Ishikawa (cell line): ENCODE measurements around the gene HDGFL2.

Experiments
- CEBPB ChIP-seq: IDR thresholded peaks from 2 replicates; pipeline ENCODE4 v1.6.1; 2012
- CREB1 ChIP-seq: IDR thresholded peaks from 2 replicates; pipeline ENCODE4 v1.6.1; 2012; ENCODE audit warnings: low read depth
- EGR1 ChIP-seq: IDR thresholded peaks from 2 replicates; pipeline ENCODE4 v1.6.1; 2012
- EP300 ChIP-seq: IDR thresholded peaks from 2 replicates; pipeline ENCODE4 v1.6.1; 2012; ENCODE audit warnings: borderline replicate concordance
- FOXM1 ChIP-seq: IDR thresholded peaks from 2 replicates; pipeline ENCODE4 v1.6.1; 2012; ENCODE audit warnings: low read depth, borderline replicate concordance
- NFIC ChIP-seq: IDR thresholded peaks from 2 replicates; pipeline ENCODE4 v1.6.1; 2012
- RAD21 ChIP-seq: IDR thresholded peaks from 2 replicates; pipeline ENCODE4 v1.6.1; 2012; ENCODE audit warnings: low read depth
- TAF1 ChIP-seq: IDR thresholded peaks from 2 replicates; pipeline ENCODE4 v1.6.1; 2012; ENCODE audit warnings: low read depth, mild to moderate bottlenecking
- TCF12 ChIP-seq: IDR thresholded peaks from 2 replicates; pipeline ENCODE4 v1.6.1; 2012; ENCODE audit warnings: low read depth
- TEAD4 ChIP-seq: IDR thresholded peaks from 2 replicates; pipeline ENCODE4 v1.6.1; 2012
- YY1 ChIP-seq: IDR thresholded peaks from 2 replicates; pipeline ENCODE4 v1.6.1; 2012; ENCODE audit warnings: low read depth
- ZBTB7A ChIP-seq: IDR thresholded peaks from 2 replicates; pipeline ENCODE4 v1.6.1; 2012; ENCODE audit warnings: low read depth
- TF ChIP-seq, protein P1 (sequence below): IDR thresholded peaks from 2 replicates; pipeline ENCODE4 v1.6.1; 2012
- TF ChIP-seq, protein P2 (sequence below): IDR thresholded peaks from 2 replicates; pipeline ENCODE4 v1.6.1; 2012; ENCODE audit warnings: low read depth, mild to moderate bottlenecking
- TF ChIP-seq, protein P3 (sequence below): IDR thresholded peaks from 2 replicates; pipeline ENCODE4 v1.6.1; 2012

HDGFL2 gene

DNA sequence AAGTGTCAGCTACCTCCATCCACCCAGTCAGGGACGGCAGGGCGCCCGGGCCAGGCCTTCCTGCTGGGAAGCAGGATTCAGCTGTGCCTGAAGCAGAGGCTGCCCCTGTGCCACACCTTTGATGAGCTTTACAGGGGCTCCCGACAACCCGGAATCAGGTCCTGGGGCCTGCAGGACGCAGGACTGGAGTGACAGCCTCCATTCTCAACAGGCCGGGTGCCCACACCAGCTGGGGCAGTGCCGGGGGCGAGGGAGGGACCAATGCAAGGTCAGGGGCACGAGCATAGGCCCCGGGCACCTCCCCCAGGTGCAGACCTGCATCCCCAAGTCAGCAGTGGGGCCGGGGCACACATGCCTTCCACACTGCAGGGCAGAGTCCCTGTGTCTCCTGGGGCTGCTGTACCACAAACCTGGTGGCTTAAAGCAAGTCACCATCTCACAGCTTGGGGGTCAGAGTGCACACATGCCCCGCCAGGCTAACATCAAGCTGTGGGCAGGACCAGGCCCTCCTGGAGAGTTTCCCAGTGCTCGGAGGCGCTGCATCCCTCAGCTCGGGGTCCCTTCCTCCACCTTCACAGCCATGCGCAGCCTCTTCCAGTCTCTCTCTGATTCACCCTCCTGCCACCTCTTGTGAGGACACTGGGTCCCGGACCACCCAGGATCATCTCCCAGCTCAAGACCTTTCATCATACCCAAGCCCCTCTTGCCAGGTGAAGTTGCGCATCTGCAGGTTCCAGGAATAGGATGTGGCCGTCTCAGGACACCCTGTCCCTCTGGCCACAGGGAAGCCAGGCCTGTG lies 27.9 kb upstream of the HDGFL2 start:
- no peak for TF ChIP-seq YY1
- TF ChIP-seq CEBPB, result no peak
- no peak for TF ChIP-seq ZBTB7A
- TF ChIP-seq RAD21, result no peak
- TF ChIP-seq, protein P1, sequence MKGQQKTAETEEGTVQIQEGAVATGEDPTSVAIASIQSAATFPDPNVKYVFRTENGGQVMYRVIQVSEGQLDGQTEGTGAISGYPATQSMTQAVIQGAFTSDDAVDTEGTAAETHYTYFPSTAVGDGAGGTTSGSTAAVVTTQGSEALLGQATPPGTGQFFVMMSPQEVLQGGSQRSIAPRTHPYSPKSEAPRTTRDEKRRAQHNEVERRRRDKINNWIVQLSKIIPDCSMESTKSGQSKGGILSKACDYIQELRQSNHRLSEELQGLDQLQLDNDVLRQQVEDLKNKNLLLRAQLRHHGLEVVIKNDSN, result no peak
- TF ChIP-seq NFIC, result no peak
- no peak for TF ChIP-seq TEAD4
- no peak for TF ChIP-seq FOXM1
- no peak for TF ChIP-seq EGR1
- TF ChIP-seq TAF1, result no peak
- TF ChIP-seq CREB1, result no peak
- TF ChIP-seq EP300, result no peak
- no peak for TF ChIP-seq TCF12
- TF ChIP-seq, protein P2, sequence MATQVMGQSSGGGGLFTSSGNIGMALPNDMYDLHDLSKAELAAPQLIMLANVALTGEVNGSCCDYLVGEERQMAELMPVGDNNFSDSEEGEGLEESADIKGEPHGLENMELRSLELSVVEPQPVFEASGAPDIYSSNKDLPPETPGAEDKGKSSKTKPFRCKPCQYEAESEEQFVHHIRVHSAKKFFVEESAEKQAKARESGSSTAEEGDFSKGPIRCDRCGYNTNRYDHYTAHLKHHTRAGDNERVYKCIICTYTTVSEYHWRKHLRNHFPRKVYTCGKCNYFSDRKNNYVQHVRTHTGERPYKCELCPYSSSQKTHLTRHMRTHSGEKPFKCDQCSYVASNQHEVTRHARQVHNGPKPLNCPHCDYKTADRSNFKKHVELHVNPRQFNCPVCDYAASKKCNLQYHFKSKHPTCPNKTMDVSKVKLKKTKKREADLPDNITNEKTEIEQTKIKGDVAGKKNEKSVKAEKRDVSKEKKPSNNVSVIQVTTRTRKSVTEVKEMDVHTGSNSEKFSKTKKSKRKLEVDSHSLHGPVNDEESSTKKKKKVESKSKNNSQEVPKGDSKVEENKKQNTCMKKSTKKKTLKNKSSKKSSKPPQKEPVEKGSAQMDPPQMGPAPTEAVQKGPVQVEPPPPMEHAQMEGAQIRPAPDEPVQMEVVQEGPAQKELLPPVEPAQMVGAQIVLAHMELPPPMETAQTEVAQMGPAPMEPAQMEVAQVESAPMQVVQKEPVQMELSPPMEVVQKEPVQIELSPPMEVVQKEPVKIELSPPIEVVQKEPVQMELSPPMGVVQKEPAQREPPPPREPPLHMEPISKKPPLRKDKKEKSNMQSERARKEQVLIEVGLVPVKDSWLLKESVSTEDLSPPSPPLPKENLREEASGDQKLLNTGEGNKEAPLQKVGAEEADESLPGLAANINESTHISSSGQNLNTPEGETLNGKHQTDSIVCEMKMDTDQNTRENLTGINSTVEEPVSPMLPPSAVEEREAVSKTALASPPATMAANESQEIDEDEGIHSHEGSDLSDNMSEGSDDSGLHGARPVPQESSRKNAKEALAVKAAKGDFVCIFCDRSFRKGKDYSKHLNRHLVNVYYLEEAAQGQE, result no peak
- TF ChIP-seq, protein P3, sequence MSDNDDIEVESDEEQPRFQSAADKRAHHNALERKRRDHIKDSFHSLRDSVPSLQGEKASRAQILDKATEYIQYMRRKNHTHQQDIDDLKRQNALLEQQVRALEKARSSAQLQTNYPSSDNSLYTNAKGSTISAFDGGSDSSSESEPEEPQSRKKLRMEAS, result no peak

DNA sequence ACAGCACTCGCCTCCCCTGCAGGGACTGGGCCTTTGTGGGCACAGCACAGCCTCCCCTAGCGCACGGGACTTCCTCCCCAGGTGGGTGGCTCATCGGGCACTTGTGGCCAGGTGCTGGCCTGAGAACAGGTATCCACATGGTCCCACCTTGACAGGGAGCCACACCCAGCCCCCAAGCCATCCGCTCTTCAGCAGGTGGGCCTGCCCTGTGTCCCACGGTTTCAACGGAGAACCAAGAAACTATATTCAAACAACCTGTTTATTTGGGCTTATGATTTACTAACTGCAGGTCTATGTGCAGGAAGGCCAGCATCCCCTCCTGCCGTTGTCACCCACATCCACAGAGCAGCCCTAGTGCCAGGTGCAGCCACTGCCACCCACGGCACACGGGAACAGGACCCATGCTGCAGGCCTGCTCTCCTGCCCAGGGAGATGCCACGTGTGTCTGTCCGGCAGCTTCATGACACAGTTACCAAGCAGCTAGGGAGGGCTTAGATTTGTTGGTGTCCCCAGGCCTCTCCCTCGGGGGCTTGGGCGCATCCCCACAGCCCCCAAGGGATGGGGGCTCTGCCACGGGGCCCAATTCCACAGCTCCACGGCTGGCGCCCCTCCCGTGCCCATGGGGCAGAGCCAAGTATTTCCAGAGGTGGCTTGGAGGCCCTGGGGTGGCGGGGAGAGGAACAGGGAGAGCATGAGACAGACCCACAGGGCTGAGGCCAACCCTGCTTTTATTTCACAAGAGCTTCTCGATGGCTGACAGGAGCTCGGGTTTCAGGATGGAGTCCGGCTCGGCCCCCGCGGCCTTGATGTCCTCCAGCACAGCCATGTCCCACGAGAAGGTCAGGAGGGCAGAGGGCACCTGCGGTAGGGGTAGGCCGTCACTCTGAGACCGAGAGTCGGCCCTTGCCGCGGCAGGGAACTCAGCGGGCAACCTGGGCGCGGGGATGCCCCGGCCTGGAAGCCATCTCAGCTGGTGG lies 27.0 kb upstream of the HDGFL2 start:
- TF ChIP-seq RAD21 (no peak), TEAD4 (no peak)

DNA sequence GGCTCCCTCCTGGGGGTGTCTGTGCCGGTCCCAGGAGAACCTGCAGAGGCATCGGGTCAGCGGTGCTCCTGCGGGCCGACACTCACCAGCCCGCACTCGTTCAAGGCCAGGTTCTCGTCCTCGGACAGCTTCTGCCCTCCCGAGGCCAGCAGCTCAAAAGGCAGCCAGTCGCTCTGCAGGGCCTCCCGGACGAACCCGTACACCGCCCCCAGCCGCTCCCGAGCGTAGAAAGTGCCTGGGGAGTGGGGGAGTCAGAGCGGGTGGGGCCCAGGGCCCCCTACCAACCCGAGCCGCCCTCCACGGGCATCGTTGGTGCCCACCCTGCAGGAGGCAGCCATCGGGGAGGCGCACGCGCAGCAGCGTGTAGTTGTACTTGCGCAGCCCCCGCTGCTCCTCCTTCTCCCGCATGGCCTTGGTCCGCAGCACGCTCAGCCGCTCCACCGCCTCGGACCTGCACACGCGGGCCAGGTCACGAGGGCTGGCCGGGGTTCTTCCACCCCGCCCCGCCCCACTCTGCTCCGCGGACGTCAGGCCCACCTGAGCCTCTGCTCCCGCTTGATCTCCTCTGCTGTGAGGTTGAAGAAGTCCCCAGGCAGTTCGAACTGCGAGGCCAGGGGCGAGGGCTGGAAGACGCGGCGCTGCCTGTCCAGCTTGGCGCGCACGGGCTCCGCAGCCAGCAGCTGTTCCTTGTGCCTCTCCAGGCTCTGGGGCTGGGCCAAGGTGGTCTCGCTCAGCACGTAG lies 26.0 kb upstream of the HDGFL2 start:
- TF ChIP-seq, protein P2, result no peak
- TF ChIP-seq, protein P1, result no peak
- TF ChIP-seq CREB1, result no peak
- TF ChIP-seq NFIC, result no peak
- no peak for TF ChIP-seq ZBTB7A

DNA sequence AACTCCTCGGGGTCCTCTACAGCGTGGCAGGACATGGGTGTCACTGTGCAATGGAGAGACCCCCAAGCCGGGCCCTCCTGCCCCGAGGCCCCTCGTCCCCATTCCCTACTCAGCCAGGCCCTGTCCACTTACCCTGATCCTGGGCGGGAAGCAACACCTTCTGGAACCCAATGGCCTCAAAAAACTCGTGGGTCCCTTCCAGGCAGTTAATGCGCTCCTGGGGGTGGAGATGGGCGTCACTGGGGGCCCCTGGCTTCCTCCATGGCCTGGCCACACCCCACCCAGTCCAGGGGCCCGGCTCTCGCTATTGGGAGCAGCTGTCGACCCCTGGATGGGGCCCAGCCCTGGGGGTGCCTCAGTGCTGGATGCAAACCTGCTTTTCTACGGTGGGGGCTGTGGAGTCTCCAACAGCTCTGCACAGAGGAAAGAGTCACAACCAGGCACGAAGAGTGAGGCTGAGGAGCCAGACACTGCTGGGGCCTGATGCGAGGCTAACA lies 25.3 kb upstream of the HDGFL2 start:
- TF ChIP-seq, protein P2, result no peak
- TF ChIP-seq CEBPB, result no peak
- TF ChIP-seq, protein P3, result no peak
- no peak for TF ChIP-seq EP300
- no peak for TF ChIP-seq RAD21
- no peak for TF ChIP-seq YY1
- TF ChIP-seq EGR1, result no peak
- no peak for TF ChIP-seq ZBTB7A
- TF ChIP-seq TEAD4, result no peak
- TF ChIP-seq, protein P1, result no peak
- no peak for TF ChIP-seq TCF12
- no peak for TF ChIP-seq NFIC
- no peak for TF ChIP-seq TAF1
- no peak for TF ChIP-seq CREB1
- TF ChIP-seq FOXM1, result no peak
